Measurements from ENCODE around the gene YIPF4. TPM values are rescaled to one million over a fixed set of nuclear protein-coding genes. Genes with fewer than 3 reads are reported as not detected.

The YIPF4 gene
- total and polyA plus RNA-seq, 2 of the 8 experiments (the other 6 are each of a cell fraction or from before 2014, with no cell fraction given) = 2.9 to 21.4 TPM

DNA sequence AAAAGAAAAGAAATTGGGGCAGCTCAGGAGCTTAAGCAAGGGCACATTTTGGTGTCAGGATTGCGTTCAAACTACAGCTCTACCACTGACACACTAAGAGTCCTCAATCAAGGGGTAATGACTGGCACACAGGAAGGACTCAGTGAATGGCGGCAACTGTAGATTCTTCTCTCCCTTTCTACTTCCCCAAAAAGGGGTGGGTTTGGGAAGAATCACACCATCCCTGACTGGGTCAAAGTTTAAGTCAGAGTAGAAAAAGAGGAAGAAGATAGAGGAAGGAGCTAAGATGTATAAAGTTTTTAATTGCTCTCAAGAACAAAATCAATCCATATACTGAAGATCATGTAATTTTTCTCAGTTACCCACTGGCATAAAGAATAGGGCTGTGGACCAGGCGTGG lies 15.6 kb upstream of the YIPF4 start:
- Histone ChIP-seq H3K9me3 (ENCODE audit: insufficient read depth in 2 of 2, low read depth in 1 of 2, low read length in 1 of 2) (no peaks in the 10 kb centered on the region), H3K18ac (ENCODE audit: extremely low read depth, low read length) (no peak overlapping the region), H2BK15ac (ENCODE audit: low read length) (no peak overlapping the region), H3K36me3 (ENCODE audit: control insufficient read depth in 2 of 4, insufficient read depth in 4 of 4, low read length in 3 of 4) (no peaks in the 10 kb centered on the region), H2AK5ac (ENCODE audit: low read depth, low read length) (no peak overlapping the region), H3K4ac (replicated peaks; ENCODE audit: insufficient read length, low read depth, low read length) (no peak overlapping the region), H4K5ac (ENCODE audit: insufficient read length, low read depth, low read length) (no peak overlapping the region), H3K14ac (ENCODE audit: insufficient read length) (no peak overlapping the region), H3K56ac (replicated peaks; ENCODE audit: insufficient read length, low read depth, low read length) (no peak overlapping the region), H3K27me3 (replicated peaks in 1 of 4; ENCODE audit: control insufficient read depth in 3 of 4, extremely low read depth in 1 of 4, insufficient read depth in 3 of 4, low read length in 3 of 4) (no peaks in the 10 kb centered on the region), H4K91ac (replicated peaks; ENCODE audit: insufficient read length, low read length) (no peak overlapping the region), H3K23me2 (ENCODE audit: low read depth, low read length) (no peaks in the 10 kb centered on the region), H4K20me1 (replicated peaks in 1 of 2; ENCODE audit: control insufficient read depth in 1 of 2, insufficient read depth in 2 of 2, low read length in 2 of 2) (no peaks in the 10 kb centered on the region), H3K79me2 (ENCODE audit: control insufficient read depth in 1 of 2, insufficient read depth in 2 of 2, low read length in 2 of 2) (no peaks in the 10 kb centered on the region), H3K9ac (replicated peaks in 1 of 4; ENCODE audit: extremely low read depth in 1 of 4, low read depth in 3 of 4, low read length in 3 of 4) (no peak overlapping the region), H2BK120ac (replicated peaks; ENCODE audit: low read depth, low read length) (no peak overlapping the region), H2BK20ac (ENCODE audit: low read length) (no peak overlapping the region), H3K4me3 (ENCODE audit: extremely low read depth in 1 of 4, insufficient read depth in 2 of 4, low read depth in 3 of 4, low read length in 4 of 4) (no peak overlapping the region), H2BK12ac (ENCODE audit: low read depth, low read length) (no peak overlapping the region), H3K79me1 (ENCODE audit: low read depth, low read length) (no peaks in the 10 kb centered on the region), H2BK5ac (ENCODE audit: low read depth, low read length) (no peak overlapping the region), H3K23ac (ENCODE audit: insufficient read length) (no peak overlapping the region), H4K8ac (ENCODE audit: extremely low read depth, insufficient read depth, low read length) (no peak overlapping the region), H3K4me2 (ENCODE audit: insufficient read depth in 1 of 2, low read depth in 2 of 2, low read length in 2 of 2) (no peak overlapping the region), H3K27ac (ENCODE audit: low read depth, low read length) (no peak overlapping the region), H2AFZ (ENCODE audit: low read length) (no peak overlapping the region), H3K4me1 (replicated peaks in 1 of 4; ENCODE audit: control insufficient read depth in 3 of 4, insufficient read depth in 4 of 4, low read length in 3 of 4) (no peaks in the 10 kb centered on the region)
- no peak for TF ChIP-seq RXRA (IDR thresholded peaks at IDR 0.05; ENCODE audit: insufficient read depth, low read depth, low read length)
- CTCF ChIA-PET (ENCODE audit: partially characterized antibody) = interaction anchor here (1.0 kb wide), 1 partner anchor 15 kb away, joined by 3 read pairs; no protein-coding TSS in a partner anchor
- FAIRE-seq (no peak), DNase-seq (ENCODE audit: low read depth in 1 of 2, low spot score in 2 of 2) (no peak)
- POLR2A ChIA-PET (ENCODE audit: partially characterized antibody) = interaction anchor here (0.6 kb wide), 1 partner anchor 18 kb away, joined by 6 read pairs; no protein-coding TSS in a partner anchor
- WGBS, 2 experiments (ENCODE audit: extremely low coverage in 1 of 2, insufficient coverage in 1 of 2, insufficient read length in 1 of 2, insufficient replicate concordance in 2 of 2, low coverage in 1 of 2, low lambda C conversion rate in 2 of 2, missing lambda C conversion rate in 1 of 2) = 75% methylated on average over 3 of the region's 3 CpGs; no CpG with 5 or more reads in 1 of the 2 experiments

All from H1 (cell line).